BJ (cell line): ENCODE data around the gene DPH5. TPM values are rescaled to one million over a fixed set of nuclear protein-coding genes. Genes with fewer than 3 reads are reported as not detected.

Experiments
- CTCF ChIA-PET: fragments of 350-600 bp; formaldehyde crosslinking; extraction: SDS; loops from one replicate; lab custom pipeline; 2021; ENCODE audit warnings: antibody characterized with exemption, inconsistent platforms; lab: Yijun Ruan, JAX
- POLR2A ChIA-PET: fragments of 300-600 bp; sonication (Branson Sonifier 250); formaldehyde crosslinking; extraction: SDS; loops from one replicate; lab custom pipeline; 2021; ENCODE audit warnings: antibody characterized with exemption; lab: Charles Lee
- DNase-seq: peaks from one replicate; pipeline ENCODE4 v3.0.0-alpha.2; 2011; ENCODE audit warnings: low read depth
- H3K27me3 ChIP-seq: 2 replicates; pipeline ENCODE4 v1.6.0; 2011; ENCODE audit warnings: low read length; ENCODE audit not compliant: control insufficient read depth, insufficient read depth
- H3K36me3 ChIP-seq: 2 replicates; pipeline ENCODE4 v1.5.1; 2011; ENCODE audit warnings: low read length; ENCODE audit not compliant: control insufficient read depth, insufficient read depth
- H3K4me3 ChIP-seq: 2 replicates; pipeline ENCODE4 v1.5.1; 2011; ENCODE audit warnings: low read depth, mild to moderate bottlenecking, control low read depth, low read length
- CTCF ChIP-seq: IDR thresholded peaks from 2 replicates; pipeline ENCODE4 v1.5.1; 2011; ENCODE audit warnings: low read depth, mild to moderate bottlenecking, control low read depth, inconsistent platforms, low read length, moderate library complexity; ENCODE audit not compliant: insufficient read depth
- polyA plus RNA-seq: library from polyadenylated mRNA; depleted of rRNA; stranded (reverse); fragments of >200 nt; gene quantifications from 2 replicates; pipeline ENCODE4 v1.2.3, GENCODE V29; 2011

Gene DPH5
- polyA plus RNA-seq, 1 experiment, result 31.8 TPM

DNA sequence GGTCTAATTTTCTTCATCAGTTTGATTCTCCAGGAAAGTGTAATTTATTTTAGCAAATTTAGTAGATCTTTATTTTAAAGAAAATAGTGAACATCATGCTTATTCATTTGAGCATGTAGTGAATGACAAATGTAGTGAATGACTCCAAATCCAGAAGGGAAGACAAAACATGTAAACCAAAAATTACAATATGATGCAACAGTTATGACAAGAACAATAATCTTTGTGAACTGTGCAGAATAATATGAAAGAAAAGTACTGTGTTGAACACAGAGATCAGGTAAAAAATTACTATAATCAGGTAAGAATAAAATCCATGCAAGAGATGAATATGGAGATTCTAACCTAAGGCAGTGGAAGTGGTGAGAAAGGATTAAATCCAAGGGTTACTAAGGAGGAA lies 30.0 kb upstream of the DPH5 start:
- ChIA-PET CTCF (no interaction called here), POLR2A (no interaction called here)
- DNase-seq, result no peak
- no peak for TF ChIP-seq CTCF
- H3K36me3 ChIP-seq, result no peaks in the 10 kb centered on the region
- H3K4me3 ChIP-seq, result no peak overlapping the region
- H3K27me3 ChIP-seq, result no peaks in the 10 kb centered on the region

- POLR2A ChIA-PET, result no interaction called here
Observed at GRCh38 chr1:101051688-101052638, 26.4 kb upstream of the DPH5 start.

GRCh38 chr1:101050869-101051268 lies 25.3 kb upstream of the DPH5 start:
- no peaks in the 10 kb centered on the region for H3K27me3 ChIP-seq
- ChIA-PET CTCF (interaction anchor here (0.7 kb wide), 1 partner anchor 29 kb away, joined by 4 read pairs; no protein-coding TSS in a partner anchor), POLR2A (no interaction called here)
- DNase-seq, result no peak
- no peak for TF ChIP-seq CTCF
- H3K4me3 ChIP-seq, result no peak overlapping the region
- no peaks in the 10 kb centered on the region for H3K36me3 ChIP-seq

More at GRCh38 chr1:101051688-101052638, 26.4 kb upstream of the DPH5 start:
- no peak for DNase-seq
- no peaks in the 10 kb centered on the region for H3K36me3 ChIP-seq
- no peaks in the 10 kb centered on the region for H3K27me3 ChIP-seq
- no peak for TF ChIP-seq CTCF
- no peak overlapping the region for H3K4me3 ChIP-seq
- CTCF ChIA-PET, result no interaction called here

GRCh38 chr1:101044749-101045148 lies 19.2 kb upstream of the DPH5 start:
- CTCF ChIA-PET, result interaction anchor here (0.9 to 1.7 kb wide), 3 partner anchors 125 to 244 kb away, joined by 4 to 5 read pairs (median 4); no protein-coding TSS in a partner anchor

More at GRCh38 chr1:101044749-101045148, 19.2 kb upstream of the DPH5 start:
- TF ChIP-seq CTCF, result no peak
- H3K36me3 ChIP-seq, result no peaks in the 10 kb centered on the region
- H3K4me3 ChIP-seq, result no peak overlapping the region
- DNase-seq, result no peak
- H3K27me3 ChIP-seq, result no peaks in the 10 kb centered on the region
- POLR2A ChIA-PET, result no interaction called here
